Measurements from ENCODE around the gene GLYATL3. TPM values are rescaled to one million over a fixed set of nuclear protein-coding genes. Genes with fewer than 3 reads are reported as not detected.
A peak's percentile ranks its signal among the peaks of the same experiment; 100 is the strongest.

The GLYATL3 gene
- not detected for polyA plus RNA-seq

GRCh38 chr6:49499623-49500022, at the start of gene GLYATL3:
GLYATL3 (plus strand) TSS chr6:49499923; CDS start chr6:49511991, 12,068 bp downstream.
- Histone ChIP-seq H3K27ac (ENCODE audit: low read depth in 2 of 2, low read length in 1 of 2) (no peak within 1 kb of the TSS), H3K36me3 (ENCODE audit: control insufficient read depth in 2 of 2, insufficient read depth in 2 of 2, low read length in 1 of 2) (no peaks in the 10 kb centered on the region), H3K9me3 (ENCODE audit: control insufficient read depth in 2 of 2, insufficient read depth in 1 of 2, low read depth in 1 of 2, low read length in 1 of 2) (no peaks in the 10 kb centered on the region), H3K27me3 (ENCODE audit: control insufficient read depth in 1 of 2, insufficient read depth in 2 of 2, low read length in 2 of 2) (no peaks in the 10 kb centered on the region), H3K4me3 (ENCODE audit: low read depth in 1 of 2, low read length in 2 of 2) (no peak within 1 kb of the TSS), H3K4me1 (ENCODE audit: control insufficient read depth in 2 of 2, insufficient read depth in 2 of 2, low read length in 1 of 2) (no peaks in the 10 kb centered on the region)
- WGBS, 2 donors = 45 to 60% methylated on average over 2 of the region's 2 CpGs

- WGBS, 2 donors = 55 to 59% methylated on average over 2 of the region's 2 CpGs
- Histone ChIP-seq H3K27ac (ENCODE audit: low read depth in 2 of 2, low read length in 1 of 2) (no peak overlapping the region), H3K36me3 (ENCODE audit: control insufficient read depth in 2 of 2, insufficient read depth in 2 of 2, low read length in 1 of 2) (peaks cover 0 to 2% of the 10 kb centered on the region in 2 donors), H3K4me1 (ENCODE audit: control insufficient read depth in 2 of 2, insufficient read depth in 2 of 2, low read length in 1 of 2) (no peaks in the 10 kb centered on the region), H3K9me3 (ENCODE audit: control insufficient read depth in 2 of 2, insufficient read depth in 1 of 2, low read depth in 1 of 2, low read length in 1 of 2) (no peaks in the 10 kb centered on the region), H3K4me3 (ENCODE audit: low read depth in 1 of 2, low read length in 2 of 2) (no peak overlapping the region), H3K27me3 (ENCODE audit: control insufficient read depth in 1 of 2, insufficient read depth in 2 of 2, low read length in 2 of 2) (no peaks in the 10 kb centered on the region)
Measured at GRCh38 chr6:49453221-49453620, 46.5 kb upstream of the GLYATL3 start.

- 92 to 94% methylated on average over 3 of the region's 3 CpGs for WGBS, 2 donors
Measured at GRCh38 chr6:49454787-49455709, 44.7 kb upstream of the GLYATL3 start.

GRCh38 chr6:49457771-49458170, 42.0 kb upstream of the GLYATL3 start:
- WGBS, 2 donors = 70 to 79% methylated on average over 4 of the region's 4 CpGs
- H3K27ac ChIP-seq (ENCODE audit: low read depth in 2 of 2, low read length in 1 of 2) = no peak overlapping the region
- H3K4me3 ChIP-seq (ENCODE audit: low read depth in 1 of 2, low read length in 2 of 2) = no peak overlapping the region
- H3K36me3 ChIP-seq (ENCODE audit: control insufficient read depth in 2 of 2, insufficient read depth in 2 of 2, low read length in 1 of 2) = peaks cover 0 to 2% of the 10 kb centered on the region in 2 donors
- H3K4me1 ChIP-seq (ENCODE audit: control insufficient read depth in 2 of 2, insufficient read depth in 2 of 2, low read length in 1 of 2) = no peaks in the 10 kb centered on the region
- no peaks in the 10 kb centered on the region for H3K27me3 ChIP-seq (ENCODE audit: control insufficient read depth in 1 of 2, insufficient read depth in 2 of 2, low read length in 2 of 2)
- no peaks in the 10 kb centered on the region for H3K9me3 ChIP-seq (ENCODE audit: control insufficient read depth in 2 of 2, insufficient read depth in 1 of 2, low read depth in 1 of 2, low read length in 1 of 2)

More at GRCh38 chr6:49454787-49455709, 44.7 kb upstream of the GLYATL3 start:
- Histone ChIP-seq H3K4me1 (ENCODE audit: control insufficient read depth in 2 of 2, insufficient read depth in 2 of 2, low read length in 1 of 2) (no peaks in the 10 kb centered on the region), H3K9me3 (ENCODE audit: control insufficient read depth in 2 of 2, insufficient read depth in 1 of 2, low read depth in 1 of 2, low read length in 1 of 2) (no peaks in the 10 kb centered on the region), H3K27me3 (ENCODE audit: control insufficient read depth in 1 of 2, insufficient read depth in 2 of 2, low read length in 2 of 2) (no peaks in the 10 kb centered on the region), H3K27ac (ENCODE audit: low read depth in 2 of 2, low read length in 1 of 2) (no peak overlapping the region), H3K4me3 (ENCODE audit: low read depth in 1 of 2, low read length in 2 of 2) (no peak overlapping the region), H3K36me3 (ENCODE audit: control insufficient read depth in 2 of 2, insufficient read depth in 2 of 2, low read length in 1 of 2) (peaks cover 0 to 2% of the 10 kb centered on the region in 2 donors)

GRCh38 chr6:49462071-49462470, 37.7 kb upstream of the GLYATL3 start:
- peak overlapping the region in 1 of 2 donors; percentile 97 for H3K4me3 ChIP-seq (ENCODE audit: low read depth in 1 of 2, low read length in 2 of 2)
- H3K27me3 ChIP-seq (ENCODE audit: control insufficient read depth in 1 of 2, insufficient read depth in 2 of 2, low read length in 2 of 2) = no peaks in the 10 kb centered on the region
- H3K4me1 ChIP-seq (ENCODE audit: control insufficient read depth in 2 of 2, insufficient read depth in 2 of 2, low read length in 1 of 2) = no peaks in the 10 kb centered on the region
- 36 to 40% methylated on average over 3 of the region's 3 CpGs for WGBS, 2 donors
- H3K27ac ChIP-seq (ENCODE audit: low read depth in 2 of 2, low read length in 1 of 2) = no peak overlapping the region
- H3K9me3 ChIP-seq (ENCODE audit: control insufficient read depth in 2 of 2, insufficient read depth in 1 of 2, low read depth in 1 of 2, low read length in 1 of 2) = no peaks in the 10 kb centered on the region
- no peaks in the 10 kb centered on the region for H3K36me3 ChIP-seq (ENCODE audit: control insufficient read depth in 2 of 2, insufficient read depth in 2 of 2, low read length in 1 of 2)

GRCh38 chr6:49462599-49462926, 37.2 kb upstream of the GLYATL3 start:
- H3K27me3 ChIP-seq (ENCODE audit: control insufficient read depth in 1 of 2, insufficient read depth in 2 of 2, low read length in 2 of 2) = no peaks in the 10 kb centered on the region
- H3K4me1 ChIP-seq (ENCODE audit: control insufficient read depth in 2 of 2, insufficient read depth in 2 of 2, low read length in 1 of 2) = no peaks in the 10 kb centered on the region
- no peaks in the 10 kb centered on the region for H3K9me3 ChIP-seq (ENCODE audit: control insufficient read depth in 2 of 2, insufficient read depth in 1 of 2, low read depth in 1 of 2, low read length in 1 of 2)
- no peaks in the 10 kb centered on the region for H3K36me3 ChIP-seq (ENCODE audit: control insufficient read depth in 2 of 2, insufficient read depth in 2 of 2, low read length in 1 of 2)
- WGBS, 2 donors = 0 to 1% methylated on average over 7 of the region's 7 CpGs
- peak overlapping the region; percentile 71 to 97 for H3K4me3 ChIP-seq (ENCODE audit: low read depth in 1 of 2, low read length in 2 of 2)
- H3K27ac ChIP-seq (ENCODE audit: low read depth in 2 of 2, low read length in 1 of 2) = peak overlapping the region; percentile 74 to 90

GRCh38 chr6:49462927-49463611, 36.7 kb upstream of the GLYATL3 start, which contains the start of the genes CENPQ and MMUT:
CENPQ (plus strand) TSS chr6:49463370; CDS start chr6:49470177, 6,807 bp downstream.
MMUT (minus strand) TSS chr6:49463253; CDS start chr6:49459466, 3,787 bp downstream.
- H3K27ac ChIP-seq (ENCODE audit: low read depth in 2 of 2, low read length in 1 of 2) = peak within 1 kb of the TSS; percentile 74 to 90
- WGBS, 2 donors = 0% methylated on average over 36 to 37 of the region's 37 CpGs
- H3K4me1 ChIP-seq (ENCODE audit: control insufficient read depth in 2 of 2, insufficient read depth in 2 of 2, low read length in 1 of 2) = no peaks in the 10 kb centered on the region
- H3K9me3 ChIP-seq (ENCODE audit: control insufficient read depth in 2 of 2, insufficient read depth in 1 of 2, low read depth in 1 of 2, low read length in 1 of 2) = no peaks in the 10 kb centered on the region
- peak within 1 kb of the TSS; percentile 71 to 97 for H3K4me3 ChIP-seq (ENCODE audit: low read depth in 1 of 2, low read length in 2 of 2)
- H3K27me3 ChIP-seq (ENCODE audit: control insufficient read depth in 1 of 2, insufficient read depth in 2 of 2, low read length in 2 of 2) = no peaks in the 10 kb centered on the region
- no peaks in the 10 kb centered on the region for H3K36me3 ChIP-seq (ENCODE audit: control insufficient read depth in 2 of 2, insufficient read depth in 2 of 2, low read length in 1 of 2)

- 0 to 1% methylated on average over 4 of the region's 4 CpGs for WGBS, 2 donors
- peak overlapping the region; percentile 31 to 76 for H3K27ac ChIP-seq (ENCODE audit: low read depth in 2 of 2, low read length in 1 of 2)
Measured at GRCh38 chr6:49463612-49463967, 36.1 kb upstream of the GLYATL3 start.

GRCh38 chr6:49464691-49465090, 35.0 kb upstream of the GLYATL3 start:
- Histone ChIP-seq H3K27me3 (ENCODE audit: control insufficient read depth in 1 of 2, insufficient read depth in 2 of 2, low read length in 2 of 2) (no peaks in the 10 kb centered on the region), H3K36me3 (ENCODE audit: control insufficient read depth in 2 of 2, insufficient read depth in 2 of 2, low read length in 1 of 2) (no peaks in the 10 kb centered on the region)
- 95 to 97% methylated on average over 2 of the region's 2 CpGs for WGBS, 2 donors

More at GRCh38 chr6:49463612-49463967, 36.1 kb upstream of the GLYATL3 start:
- Histone ChIP-seq H3K36me3 (ENCODE audit: control insufficient read depth in 2 of 2, insufficient read depth in 2 of 2, low read length in 1 of 2) (no peaks in the 10 kb centered on the region), H3K4me3 (ENCODE audit: low read depth in 1 of 2, low read length in 2 of 2) (peak overlapping the region; percentile 71 to 97), H3K9me3 (ENCODE audit: control insufficient read depth in 2 of 2, insufficient read depth in 1 of 2, low read depth in 1 of 2, low read length in 1 of 2) (no peaks in the 10 kb centered on the region), H3K27me3 (ENCODE audit: control insufficient read depth in 1 of 2, insufficient read depth in 2 of 2, low read length in 2 of 2) (no peaks in the 10 kb centered on the region), H3K4me1 (ENCODE audit: control insufficient read depth in 2 of 2, insufficient read depth in 2 of 2, low read length in 1 of 2) (no peaks in the 10 kb centered on the region)

More at GRCh38 chr6:49464691-49465090, 35.0 kb upstream of the GLYATL3 start:
- Histone ChIP-seq H3K4me1 (ENCODE audit: control insufficient read depth in 2 of 2, insufficient read depth in 2 of 2, low read length in 1 of 2) (no peaks in the 10 kb centered on the region), H3K9me3 (ENCODE audit: control insufficient read depth in 2 of 2, insufficient read depth in 1 of 2, low read depth in 1 of 2, low read length in 1 of 2) (no peaks in the 10 kb centered on the region), H3K27ac (ENCODE audit: low read depth in 2 of 2, low read length in 1 of 2) (no peak overlapping the region), H3K4me3 (ENCODE audit: low read depth in 1 of 2, low read length in 2 of 2) (no peak overlapping the region)
